Retinal pigment epithelial cell (primary cell): Measurements from ENCODE around the gene SYTL1.
A peak's percentile ranks its signal among the peaks of the same experiment; 100 is the strongest.

ENCODE experiments used
- DNase-seq: peaks from one replicate; pipeline ENCODE4 v3.0.0-alpha.2; 2010; ENCODE audit warnings: low read depth
- H3K4me3 ChIP-seq: 2 replicates; pipeline ENCODE4 v1.5.1; 2011; ENCODE audit warnings: mild to moderate bottlenecking, low read length, control low read depth, moderate library complexity
- CTCF ChIP-seq: conservative IDR thresholded peaks from 2 replicates; pipeline ENCODE4 v1.5.1; 2011; ENCODE audit warnings: low read depth, low read length, control low read depth, inconsistent platforms

Gene SYTL1

GRCh38 chr1:27391511-27392095 is 49.8 kb downstream of the SYTL1 start:
- TF ChIP-seq CTCF: peak; percentile 10
- peak overlapping the region; percentile 52 for H3K4me3 ChIP-seq
- DNase-seq: peak; percentile 59

- H3K4me3 ChIP-seq: peak within 1 kb of the TSS; percentile 83
- DNase-seq: peak; percentile 62
- peak; percentile 59 for TF ChIP-seq CTCF
These were observed 50.4 kb downstream of the SYTL1 start, which contains the start of gene GPR3 for GRCh38 chr1:27392096-27392777. Gene GPR3, plus strand, starts transcription at chr1:27392622. Its CDS starts 1,177 bp downstream, at chr1:27393799.

DNA sequence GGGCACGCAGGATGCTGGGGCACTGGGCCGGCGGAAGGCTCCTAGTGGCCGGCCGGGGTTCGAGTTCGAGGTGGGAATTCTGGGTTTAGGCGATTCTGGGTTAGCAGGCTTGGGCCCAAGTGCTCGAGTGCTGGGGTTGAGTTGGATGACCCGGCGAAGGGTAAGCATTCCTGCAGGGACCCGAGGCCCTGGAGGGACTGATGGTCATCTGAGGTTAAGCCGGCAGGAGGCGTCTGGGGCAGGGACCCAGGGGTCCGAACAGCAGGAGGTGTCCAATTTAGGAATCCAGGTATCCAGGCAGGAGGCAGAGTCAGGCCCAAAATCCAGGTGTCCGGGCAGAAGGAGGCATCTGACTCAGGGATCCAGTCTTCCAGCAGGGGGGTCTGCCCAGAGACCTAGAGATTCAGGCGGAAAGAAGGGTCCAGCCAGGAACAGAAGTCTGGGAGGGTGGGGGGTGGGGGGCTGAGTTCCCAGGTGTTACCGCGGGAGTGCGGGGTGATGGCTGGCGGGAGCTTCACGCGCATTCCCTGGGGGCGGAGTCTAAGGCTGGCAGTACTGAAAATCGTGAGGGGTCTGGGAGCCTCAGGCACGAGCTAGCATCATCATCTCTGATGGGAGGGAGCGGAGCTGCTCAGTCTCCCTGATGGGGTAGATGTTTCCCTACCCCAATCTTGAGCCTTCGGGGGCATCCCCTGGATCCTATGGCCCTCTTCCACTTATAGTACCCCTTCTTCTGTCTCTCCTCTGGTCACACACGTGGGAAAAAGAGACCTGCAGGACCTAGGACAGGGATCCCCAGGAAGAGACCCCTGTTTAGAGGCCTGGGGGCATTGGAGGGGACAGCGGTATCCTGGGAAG is 51.2 kb downstream of the SYTL1 start:
- H3K4me3 ChIP-seq: peak overlapping the region; percentile 83
- peak; percentile 50 for TF ChIP-seq CTCF
- no peak for DNase-seq

GRCh38 chr1:27393641-27394281 is 51.9 kb downstream of the SYTL1 start:
- DNase-seq: no peak
- TF ChIP-seq CTCF: no peak
- H3K4me3 ChIP-seq: no peak overlapping the region

DNA sequence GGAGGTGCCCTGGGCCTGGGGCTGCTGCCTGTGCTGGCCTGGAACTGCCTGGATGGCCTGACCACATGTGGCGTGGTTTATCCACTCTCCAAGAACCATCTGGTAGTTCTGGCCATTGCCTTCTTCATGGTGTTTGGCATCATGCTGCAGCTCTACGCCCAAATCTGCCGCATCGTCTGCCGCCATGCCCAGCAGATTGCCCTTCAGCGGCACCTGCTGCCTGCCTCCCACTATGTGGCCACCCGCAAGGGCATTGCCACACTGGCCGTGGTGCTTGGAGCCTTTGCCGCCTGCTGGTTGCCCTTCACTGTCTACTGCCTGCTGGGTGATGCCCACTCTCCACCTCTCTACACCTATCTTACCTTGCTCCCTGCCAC is 52.4 kb downstream of the SYTL1 start:
- no peak overlapping the region for H3K4me3 ChIP-seq
- DNase-seq: no peak
- TF ChIP-seq CTCF: no peak

DNA sequence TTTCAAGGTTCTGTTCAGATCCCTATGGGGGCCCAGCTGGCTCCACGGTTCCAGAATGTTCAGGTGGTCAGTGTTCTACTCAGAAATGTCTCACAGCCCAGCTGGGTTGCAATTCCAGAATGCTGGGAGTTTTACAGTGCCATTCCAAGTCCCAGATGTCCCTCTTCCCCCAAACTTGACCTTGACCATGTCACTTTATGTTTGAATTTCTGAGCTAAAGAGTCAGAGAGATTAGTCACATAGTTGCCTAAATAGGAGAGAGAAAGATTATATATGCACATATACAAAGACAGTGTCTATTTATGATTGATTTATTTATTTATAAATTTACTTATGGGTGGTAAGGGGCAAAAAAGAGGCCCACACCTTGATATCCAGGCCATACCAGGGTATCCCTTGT is 53.1 kb downstream of the SYTL1 start:
- DNase-seq: no peak
- no peak overlapping the region for H3K4me3 ChIP-seq
- no peak for TF ChIP-seq CTCF
